HG02981 (cell line): ENCODE measurements around the gene GNG2.

Experiments
- ATAC-seq: cut with Tn5 transposase; IDR thresholded peaks from one replicate; pipeline ENCODE4 v1.9.1; 2021; ENCODE audit warnings: mild to moderate bottlenecking, moderate library complexity; ENCODE audit not compliant: unreplicated experiment

Gene GNG2

DNA sequence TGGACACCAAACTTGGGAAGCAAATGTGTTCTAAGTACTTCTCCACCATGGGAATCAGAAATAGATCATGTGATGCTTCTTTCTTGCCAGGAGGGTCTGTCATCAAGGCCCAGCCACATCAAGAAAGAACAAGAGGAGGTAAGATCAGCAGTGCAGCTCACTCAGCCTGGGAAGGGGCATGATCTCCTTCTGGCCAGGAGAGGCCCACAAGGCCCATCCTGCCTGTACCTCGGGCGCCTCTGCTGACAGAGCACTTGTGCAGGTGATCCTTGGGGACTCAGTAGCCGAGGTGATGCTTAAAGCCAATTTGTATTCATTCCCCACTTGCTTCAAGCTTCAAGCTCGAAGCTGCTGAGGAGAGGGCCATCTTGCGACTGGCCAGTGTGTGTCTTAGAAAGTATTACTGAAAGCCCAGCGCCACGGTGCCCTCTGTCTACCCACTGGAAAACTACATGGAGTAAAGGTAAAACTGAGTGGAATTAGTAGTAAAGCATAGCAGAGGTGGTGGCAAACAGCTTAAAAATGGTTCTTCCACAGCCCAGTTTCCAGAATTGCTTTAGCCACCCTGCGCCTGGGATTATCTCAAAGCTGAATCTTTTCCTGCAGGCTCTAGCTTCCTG, 155.1 kb downstream of the GNG2 start:
- no peak for ATAC-seq

DNA sequence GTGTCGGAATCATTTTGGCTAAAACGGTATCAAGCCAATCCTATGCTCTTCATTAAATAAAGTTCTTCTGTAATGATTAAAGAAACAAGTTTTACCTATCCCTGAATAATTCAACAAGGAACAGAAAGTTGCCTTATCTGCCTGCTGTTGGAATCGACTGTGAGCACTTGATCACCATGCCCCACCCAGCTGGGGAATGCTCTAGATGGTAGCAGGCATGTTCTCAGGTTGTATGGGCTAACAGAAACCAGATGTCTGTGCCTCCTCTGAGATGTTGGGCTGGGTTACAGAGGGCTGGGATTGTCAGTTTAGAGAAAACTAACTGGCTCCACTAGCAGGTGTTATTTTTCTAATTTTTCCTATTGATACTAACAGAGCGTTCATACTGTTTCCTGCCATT, 157.8 kb downstream of the GNG2 start:
- no peak for ATAC-seq

DNA sequence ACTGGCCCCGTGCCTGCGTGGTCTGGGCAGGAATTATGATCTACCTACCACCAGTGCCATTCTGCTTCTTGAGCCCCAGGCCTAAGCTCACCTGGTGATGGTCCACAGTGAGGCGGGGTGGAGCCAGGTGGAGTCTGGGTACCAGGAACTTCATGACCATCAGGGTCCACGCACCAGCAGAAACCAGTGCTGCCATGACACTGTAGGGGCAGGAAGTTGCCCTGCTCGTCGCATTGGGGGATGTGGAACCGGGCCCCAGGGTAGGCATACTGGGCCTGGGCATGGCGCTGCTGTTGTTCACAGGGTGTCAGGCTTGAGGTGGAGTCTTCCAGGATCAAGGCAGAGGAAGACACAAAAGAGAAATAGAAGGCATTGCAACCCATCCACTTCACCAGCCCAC, 158.6 kb downstream of the GNG2 start:
- ATAC-seq, result no peak
